ENCODE results near the gene ZDHHC6.
"Not testable (repeated sequence)": the region's sequence is repeated elsewhere in the genome, so short reads cannot be mapped to it uniquely, and the experiment has no call there.

Gene ZDHHC6

DNA sequence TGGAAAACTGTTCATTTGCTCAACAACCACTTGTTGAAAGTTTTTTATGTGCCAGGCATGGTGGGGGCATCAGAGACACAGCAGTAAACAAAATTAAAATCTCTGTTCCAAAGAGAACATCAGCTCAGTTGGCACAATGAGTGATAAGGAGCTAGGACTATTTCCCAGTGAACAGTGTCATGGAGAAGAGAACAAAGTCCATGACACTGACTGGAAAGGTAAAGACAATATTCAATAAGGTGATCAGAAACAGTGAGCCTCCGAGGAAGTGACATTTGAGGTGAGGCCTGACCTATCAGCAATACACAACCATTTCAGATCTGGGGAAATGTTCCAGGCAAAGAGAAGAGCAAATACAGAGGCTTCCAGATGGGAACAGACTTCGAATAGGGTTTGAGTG, 58.2 kb downstream of the ZDHHC6 start:
- DNase-seq: no peak

DNA sequence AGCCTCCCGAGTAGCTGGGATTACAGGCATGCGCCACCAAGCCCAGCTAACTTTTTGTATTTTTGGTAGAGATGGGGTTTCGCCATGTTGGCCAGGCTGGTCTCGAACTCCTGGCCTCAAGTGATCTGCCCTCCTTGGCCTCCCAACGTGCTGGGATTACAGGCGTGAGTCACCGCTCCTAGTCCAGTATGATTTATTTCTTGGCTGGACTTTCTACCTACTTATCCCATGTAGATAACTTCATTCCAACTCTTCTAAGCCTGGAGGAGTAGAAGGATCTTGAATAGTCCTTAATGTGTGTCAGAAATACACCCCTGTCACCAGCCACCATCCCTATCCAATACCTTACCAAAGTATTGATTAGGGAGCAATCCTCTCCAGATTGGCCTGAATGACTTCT, 58.7 kb downstream of the ZDHHC6 start:
- not testable (repeated sequence) for DNase-seq

DNA sequence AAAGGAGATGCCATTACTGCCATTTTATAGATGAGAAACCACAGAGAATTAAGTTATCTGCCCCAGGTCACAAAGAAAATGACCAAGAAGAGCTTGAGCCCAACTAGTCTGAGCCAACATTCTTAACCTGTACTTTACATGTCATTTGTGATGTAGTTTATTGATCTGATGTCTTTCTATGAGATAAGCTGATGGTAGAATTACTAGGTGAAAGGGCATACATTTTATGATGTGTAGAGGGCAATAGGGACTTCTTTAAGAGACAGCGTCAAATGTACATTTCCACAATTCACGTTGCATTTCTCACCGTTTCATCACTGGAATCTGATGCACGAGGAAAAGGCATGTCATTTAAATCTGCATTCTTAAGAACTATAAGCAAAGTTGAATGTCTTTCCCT, 61.5 kb downstream of the ZDHHC6 start:
- DNase-seq: no peak

DNA sequence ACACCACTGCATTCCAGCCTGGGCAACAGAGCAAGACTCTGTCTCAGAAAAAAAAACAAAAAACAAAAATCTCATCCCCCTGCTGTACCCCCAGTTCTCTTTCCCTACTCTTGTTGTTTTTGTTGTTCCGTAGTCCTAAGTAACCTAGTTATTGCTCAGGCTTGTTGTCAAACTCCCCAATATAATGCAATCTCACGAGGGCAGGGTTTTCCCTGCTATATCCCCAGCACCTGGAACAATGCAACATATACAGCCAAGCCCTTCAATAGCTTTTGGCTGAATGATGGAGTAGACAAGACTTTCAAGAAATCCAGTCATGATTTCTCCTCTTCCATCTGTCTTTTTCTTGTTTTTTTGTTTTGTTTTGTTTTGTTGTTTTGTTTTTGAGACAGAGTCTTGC, 62.6 kb downstream of the ZDHHC6 start:
- DNase-seq: no peak

DNA sequence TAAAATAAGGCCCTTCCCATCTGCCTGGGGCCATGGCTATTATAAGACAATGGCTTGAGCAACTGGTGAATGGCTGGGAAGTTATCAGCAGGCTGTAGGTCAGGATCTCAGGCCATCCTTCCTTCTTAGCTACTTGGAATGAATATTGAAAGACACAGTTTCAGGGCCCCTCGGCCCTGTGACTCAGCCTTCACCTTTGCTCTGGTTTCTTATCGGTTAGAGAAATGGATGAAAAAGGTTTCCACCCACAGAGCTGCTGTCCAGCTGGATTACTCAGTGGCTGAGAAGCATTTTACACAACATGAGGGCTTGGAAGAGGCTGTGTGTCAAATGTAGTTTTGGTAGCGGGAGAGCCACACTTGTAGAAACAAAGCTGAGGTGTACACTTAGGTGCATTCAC, 63.4 kb downstream of the ZDHHC6 start:
- DNase-seq: no peak

DNA sequence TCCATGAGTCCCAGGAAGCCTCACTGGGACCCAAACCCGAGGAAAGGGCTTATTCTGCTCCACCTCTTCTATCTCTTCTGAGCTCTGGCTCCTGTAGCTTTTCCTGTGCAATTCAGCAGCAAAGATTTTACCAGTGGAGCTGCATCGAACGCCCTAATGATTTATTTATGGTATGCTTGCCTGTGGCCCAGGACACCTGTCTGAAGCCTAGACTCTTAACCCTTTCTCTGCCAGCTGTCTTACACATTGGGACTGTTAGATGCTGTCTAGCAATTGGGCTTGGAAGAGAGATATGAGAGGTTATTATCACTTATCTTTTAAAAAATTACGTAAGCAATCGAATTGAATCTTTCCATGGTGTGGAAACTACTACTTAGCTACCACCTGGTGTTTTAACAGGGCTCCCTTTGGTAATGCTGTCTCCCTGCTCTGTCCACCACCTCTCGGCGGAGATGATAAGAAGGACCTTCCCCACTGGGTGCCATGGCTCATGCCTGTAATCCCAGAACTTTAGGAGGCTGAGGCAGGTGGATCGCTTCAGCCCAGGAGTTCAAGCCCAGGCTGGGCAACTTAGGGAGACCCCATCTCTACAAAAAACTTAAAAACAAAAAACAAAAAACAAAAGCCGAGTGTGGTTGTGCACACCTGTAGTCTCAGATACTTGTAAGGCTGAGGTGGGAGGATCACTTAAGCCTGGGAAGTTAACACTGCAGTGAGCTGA, 64.0 kb downstream of the ZDHHC6 start:
- no peak for DNase-seq

Measured in NCI-H2029 (cell line).